Endothelial cell of umbilical vein (primary cell): ENCODE measurements around the gene HAGH. TPM values are rescaled to one million over a fixed set of nuclear protein-coding genes. Genes with fewer than 3 reads are reported as not detected.

Source experiments
- BruUV-seq: library from RNA; stranded (reverse); fragments of 400-500 nt; replicated peaks from 2 replicates; lab custom pipeline; 2021; lab: Mats Ljungman, UMichigan
- CTCF ChIA-PET: fragments of 300-600, 350-600 bp; sonication (Branson Sonifier 250); formaldehyde crosslinking; loops from one replicate; lab custom pipeline; 2021; ENCODE audit warnings: antibody characterized with exemption, inconsistent platforms; lab: Charles Lee
- POLR2A ChIA-PET: fragments of 300-600, 350-600 bp; sonication (Branson Sonifier 250); formaldehyde crosslinking; loops from one replicate; lab custom pipeline; 2021; ENCODE audit warnings: antibody characterized with exemption, inconsistent platforms; lab: Charles Lee
- DNase-seq: peaks from one replicate; pipeline ENCODE4 v3.0.0-alpha.2; 2011; ENCODE audit warnings: low read depth, low spot score
- FAIRE-seq: peaks from 2 replicates; lab custom pipeline; 2011; peaks lifted over from hg19 to GRCh38; lab: Jason Lieb, UNC
- H2AFZ ChIP-seq: 2 replicates; pipeline ENCODE4 v1.6.0; 2012; ENCODE audit warnings: low read depth, low read length, control low read depth, inconsistent platforms
- H3K27ac ChIP-seq: 2 replicates; pipeline ENCODE4 v1.5.1; 2011; ENCODE audit warnings: low read depth, mild to moderate bottlenecking, control low read depth, low read length, moderate library complexity; ENCODE audit not compliant: insufficient read depth
- H3K27me3 ChIP-seq, 2 experiments: 2 replicates each; pipeline versions ENCODE4 v1.6.0 to v1.6.1; 2011; ENCODE audit warnings: low read length in 2 of 2, mixed read lengths in 1 of 2; ENCODE audit not compliant: control insufficient read depth in 2 of 2, insufficient read depth in 2 of 2
- H3K36me3 ChIP-seq, 2 experiments: 2 replicates in 1 of 2; 3 replicates in 1 of 2; pipeline ENCODE4 v1.5.1; 2011; ENCODE audit warnings: low read length in 2 of 2, mild to moderate bottlenecking in 1 of 2, moderate library complexity in 1 of 2; ENCODE audit not compliant: control insufficient read depth in 2 of 2, insufficient read depth in 2 of 2; ENCODE audit errors: extremely low read depth in 1 of 2
- H3K4me1 ChIP-seq: 3 replicates; pipeline ENCODE4 v1.5.1; 2011; ENCODE audit warnings: mild to moderate bottlenecking, low read length; ENCODE audit not compliant: control insufficient read depth, insufficient read depth; ENCODE audit errors: extremely low read depth
- H3K4me2 ChIP-seq: 2 replicates; pipeline ENCODE4 v1.6.1; 2011; ENCODE audit warnings: low read length, control low read depth, mixed read lengths; ENCODE audit not compliant: insufficient read depth
- H3K4me3 ChIP-seq, 3 experiments: fragments of 200-600 bp in 1 of 3; sonication (generic), shearing (Covaris generic) in 1 of 3; replicated peaks in 1 of 3; 2 replicates each; pipeline ENCODE4 v1.5.1; 2011 to 2016; ENCODE audit warnings: control low read depth in 3 of 3, low read length in 3 of 3, mild to moderate bottlenecking in 2 of 3, inconsistent platforms in 1 of 3, low read depth in 1 of 3, moderate library complexity in 1 of 3; ENCODE audit not compliant: insufficient read depth in 1 of 3
- H3K79me2 ChIP-seq: 2 replicates; pipeline ENCODE4 v1.6.0; 2012; ENCODE audit warnings: low read length, inconsistent platforms; ENCODE audit not compliant: control insufficient read depth, insufficient read depth
- H3K9ac ChIP-seq: replicated peaks from 2 replicates; pipeline ENCODE3; 2011; ENCODE audit warnings: low read length, control low read depth; ENCODE audit not compliant: insufficient read depth; ENCODE audit errors: extremely low read depth
- H3K9me1 ChIP-seq: replicated peaks from 3 replicates; pipeline ENCODE4 v1.6.0; 2011; ENCODE audit warnings: mild to moderate bottlenecking, low read length; ENCODE audit not compliant: control insufficient read depth, insufficient read depth; ENCODE audit errors: extremely low read depth
- H3K9me3 ChIP-seq: replicated peaks from 2 replicates; pipeline ENCODE4 v1.5.1; 2012; ENCODE audit warnings: low read length, inconsistent platforms; ENCODE audit not compliant: control insufficient read depth, insufficient read depth
- H4K20me1 ChIP-seq: replicated peaks from 2 replicates; pipeline ENCODE3; 2011; ENCODE audit warnings: mild to moderate bottlenecking, low read length; ENCODE audit not compliant: control insufficient read depth, insufficient read depth; ENCODE audit errors: extremely low read depth
- CTCF ChIP-seq, 2 donors: IDR thresholded peaks; 1 replicate in 1 of 2; 2 replicates in 1 of 2; pipeline ENCODE4 v1.5.1; 2011; ENCODE audit warnings: low read length in 2 of 2, mild to moderate bottlenecking in 2 of 2, moderate library complexity in 2 of 2, control low read depth in 1 of 2, inconsistent platforms in 1 of 2, low read depth in 1 of 2; ENCODE audit not compliant: insufficient read depth in 1 of 2; ENCODE audit errors: extremely low read depth in 1 of 2
- EZH2 ChIP-seq: IDR thresholded peaks from 2 replicates; pipeline ENCODE4 v1.6.1; 2012; ENCODE audit warnings: borderline replicate concordance, low read depth, mild to moderate bottlenecking, moderate library complexity, low read length, inconsistent platforms; ENCODE audit not compliant: severe bottlenecking
- FOS ChIP-seq: IDR thresholded peaks from 2 replicates; pipeline ENCODE4 v1.6.1; 2011; ENCODE audit warnings: mild to moderate bottlenecking, low read length, moderate library complexity, borderline replicate concordance; ENCODE audit not compliant: insufficient read depth
- GATA2 ChIP-seq: IDR thresholded peaks from 2 replicates; pipeline ENCODE4 v1.7.0; 2011; ENCODE audit warnings: low read depth, mild to moderate bottlenecking, moderate library complexity, mixed read lengths, low read length; ENCODE audit not compliant: insufficient read length, insufficient read depth
- JUN ChIP-seq: IDR thresholded peaks from 2 replicates; pipeline ENCODE4 v1.6.1; 2011; ENCODE audit warnings: borderline replicate concordance, low read depth; ENCODE audit not compliant: insufficient read length, insufficient read depth
- MAX ChIP-seq: IDR thresholded peaks from 2 replicates; pipeline ENCODE4 v1.6.1; 2011; ENCODE audit not compliant: insufficient read depth, insufficient read length
- MYC ChIP-seq: IDR thresholded peaks from one replicate; pipeline ENCODE4 v1.6.1; 2011; ENCODE audit warnings: mild to moderate bottlenecking, low read depth, low read length
- POLR2A ChIP-seq: IDR thresholded peaks from 2 replicates; pipeline ENCODE4 v1.6.1; 2012; ENCODE audit warnings: low read depth, mild to moderate bottlenecking, control low read depth, low read length
- POLR2AphosphoS5 ChIP-seq: IDR thresholded peaks from 2 replicates; pipeline ENCODE4 v1.6.1; 2012; ENCODE audit warnings: low read depth, mild to moderate bottlenecking, control low read depth, low read length, moderate library complexity; ENCODE audit not compliant: insufficient read depth
- dilution Hi-C: fragments of 300-500 bp; cut with MboI; formaldehyde crosslinking; loops from one replicate; pipeline ENCODE4 v1.15.0; 2019; ENCODE audit warnings: low sequenced_read_pairs; ENCODE audit not compliant: extremely low pct_ligation_motif_present
- intact Hi-C: fragments of 100-400 bp; cut with micrococcal nuclease; formaldehyde crosslinking; loops from one replicate; pipeline ENCODE4 v1.10.0; 2022
- polyA plus RNA-seq, 4 experiments: library from polyadenylated mRNA; depleted of rRNA in 3 of 4; stranded (reverse) in 3 of 4; unstranded in 1 of 4; fragments of >200 nt; gene quantifications; 2 replicates each; pipeline versions ENCODE4 v1.2.1 to v1.2.3, GENCODE V29; 2011 to 2012; ENCODE audit warnings: missing spikeins in 1 of 4
- total RNA-seq: library from RNA; stranded (reverse); gene quantifications from 2 replicates; pipeline ENCODE4 v1.2.3, GENCODE V29; 2021

HAGH gene
- total and polyA plus RNA-seq, 2 donors (not counting 3 experiments of a cell fraction or from before 2014, with no cell fraction given) = 54.3 to 84.2 TPM

GRCh38 chr16:1779234-1779701 is 47.4 kb downstream of the HAGH start:
- intact Hi-C loops = no loop called here
- Histone ChIP-seq H3K27ac (no peak overlapping the region), H3K79me2 (peaks cover 13% of the 10 kb centered on the region), H3K9me3 (no peaks in the 10 kb centered on the region), H3K27me3 (no peaks in the 10 kb centered on the region), H3K9ac (no peak overlapping the region), H2AFZ (no peak overlapping the region), H3K9me1 (no peaks in the 10 kb centered on the region), H3K36me3 (peaks cover 0 to 45% of the 10 kb centered on the region in 2 experiments), H3K4me3 (no peak overlapping the region), H3K4me2 (no peak overlapping the region), H4K20me1 (no peaks in the 10 kb centered on the region), H3K4me1 (peaks cover 17% of the 10 kb centered on the region)
- no peak for TF ChIP-seq EZH2
- no peak for TF ChIP-seq FOS
- no peak for TF ChIP-seq GATA2
- TF ChIP-seq MAX = no peak
- no peak for TF ChIP-seq POLR2AphosphoS5
- no peak for TF ChIP-seq POLR2A
- no peak for TF ChIP-seq MYC
- no peak for TF ChIP-seq CTCF (IDR thresholded peaks at IDR 0.05; ENCODE audit: extremely low read depth in 1 of 2, insufficient read depth in 1 of 2, low read depth in 1 of 2, low read length in 2 of 2)
- TF ChIP-seq JUN = no peak
- no TSS peak for BruUV-seq
- dilution Hi-C loops = no loop called here
- ChIA-PET POLR2A (no interaction called here), CTCF (no interaction called here)
- DNase-seq = no peak
- FAIRE-seq = no peak
